ENCODE data around the gene COL27A1.

Gene COL27A1

GRCh38 chr9:114141553-114142402, 13.6 kb upstream of the COL27A1 start:
- H3K4me3 ChIP-seq (ENCODE audit: low read length) = no peak overlapping the region
- DNase-seq (ENCODE audit: low read depth, low spot score) = no peak

GRCh38 chr9:114143234-114143633, 12.1 kb upstream of the COL27A1 start:
- DNase-seq (ENCODE audit: low read depth, low spot score) = no peak
- H3K4me3 ChIP-seq (ENCODE audit: low read length) = no peak overlapping the region

- no peak overlapping the region for H3K4me3 ChIP-seq (ENCODE audit: low read length)
- no peak for DNase-seq (ENCODE audit: low read depth, low spot score)
Observed at GRCh38 chr9:114146735-114147134, 8.6 kb upstream of the COL27A1 start.

- H3K4me3 ChIP-seq (ENCODE audit: low read length) = no peak overlapping the region
- no peak for DNase-seq (ENCODE audit: low read depth, low spot score)
Observed at GRCh38 chr9:114149181-114149580, 6.2 kb upstream of the COL27A1 start.

- no peak for DNase-seq (ENCODE audit: low read depth, low spot score)
- H3K4me3 ChIP-seq (ENCODE audit: low read length) = no peak overlapping the region
Observed at GRCh38 chr9:114149765-114150340, 5.5 kb upstream of the COL27A1 start.

GRCh38 chr9:114150608-114151007, 4.7 kb upstream of the COL27A1 start:
- DNase-seq (ENCODE audit: low read depth, low spot score) = no peak
- H3K4me3 ChIP-seq (ENCODE audit: low read length) = no peak overlapping the region

GRCh38 chr9:114151426-114151956, 3.8 kb upstream of the COL27A1 start:
- no peak overlapping the region for H3K4me3 ChIP-seq (ENCODE audit: low read length)
- no peak for DNase-seq (ENCODE audit: low read depth, low spot score)

GRCh38 chr9:114153761-114154599, 1.4 kb upstream of the COL27A1 start:
- no peak overlapping the region for H3K4me3 ChIP-seq (ENCODE audit: low read length)

GRCh38 chr9:114154600-114155102, 686 bp upstream of the COL27A1 start:
- no peak overlapping the region; the same call in 1 of the 2 replicates for H3K4me3 ChIP-seq (ENCODE audit: low read length)
- DNase-seq (ENCODE audit: low read depth, low spot score) = no peak

More at GRCh38 chr9:114153761-114154599, 1.4 kb upstream of the COL27A1 start:
- no peak for DNase-seq (ENCODE audit: low read depth, low spot score)

- no peak for DNase-seq (ENCODE audit: low read depth, low spot score)
- peak overlapping the region; percentile 45 for H3K4me3 ChIP-seq (ENCODE audit: low read length)
Observed at GRCh38 chr9:114155995-114156656, 789 bp downstream of the COL27A1 start.

GRCh38 chr9:114156657-114157421, 1.5 kb downstream of the COL27A1 start:
- H3K4me3 ChIP-seq (ENCODE audit: low read length) = peak overlapping the region; percentile 29
- DNase-seq (ENCODE audit: low read depth, low spot score) = no peak

GRCh38 chr9:114157516-114158176, 2.3 kb downstream of the COL27A1 start:
- DNase-seq (ENCODE audit: low read depth, low spot score) = no peak
- no peak overlapping the region for H3K4me3 ChIP-seq (ENCODE audit: low read length)

GRCh38 chr9:114158482-114159130, 3.3 kb downstream of the COL27A1 start:
- no peak overlapping the region for H3K4me3 ChIP-seq (ENCODE audit: low read length)
- DNase-seq (ENCODE audit: low read depth, low spot score) = no peak

GRCh38 chr9:114159691-114160090, 4.4 kb downstream of the COL27A1 start:
- H3K4me3 ChIP-seq (ENCODE audit: low read length) = no peak overlapping the region
- DNase-seq (ENCODE audit: low read depth, low spot score) = no peak

- no peak for DNase-seq (ENCODE audit: low read depth, low spot score)
Observed at GRCh38 chr9:114161513-114161912, 6.2 kb downstream of the COL27A1 start.

GRCh38 chr9:114163517-114163951, 8.2 kb downstream of the COL27A1 start:
- no peak for DNase-seq (ENCODE audit: low read depth, low spot score)
- H3K4me3 ChIP-seq (ENCODE audit: low read length) = no peak overlapping the region

More at GRCh38 chr9:114161513-114161912, 6.2 kb downstream of the COL27A1 start:
- no peak overlapping the region for H3K4me3 ChIP-seq (ENCODE audit: low read length)

GRCh38 chr9:114164191-114164794, 9.0 kb downstream of the COL27A1 start:
- DNase-seq (ENCODE audit: low read depth, low spot score) = no peak
- H3K4me3 ChIP-seq (ENCODE audit: low read length) = no peak overlapping the region

All from Jurkat, Clone E6-1 (cell line).